Stimulated activated CD4-positive, alpha-beta T cell treated with anti-CD3 and anti-CD28 coated beads, TNF-alpha, amount 100 ng/mL, for 4 hours (primary cell): Measurements from ENCODE around the gene COA7.
"Not testable (repeated sequence)": the region's sequence is repeated elsewhere in the genome, so short reads cannot be mapped to it uniquely, and the experiment has no call there.

Experiments
- DNase-seq, 3 experiments: peaks; one replicate each; pipeline ENCODE4 v3.0.0-alpha.2; 2020; ENCODE audit warnings: low read depth in 3 of 3

Gene COA7

DNA sequence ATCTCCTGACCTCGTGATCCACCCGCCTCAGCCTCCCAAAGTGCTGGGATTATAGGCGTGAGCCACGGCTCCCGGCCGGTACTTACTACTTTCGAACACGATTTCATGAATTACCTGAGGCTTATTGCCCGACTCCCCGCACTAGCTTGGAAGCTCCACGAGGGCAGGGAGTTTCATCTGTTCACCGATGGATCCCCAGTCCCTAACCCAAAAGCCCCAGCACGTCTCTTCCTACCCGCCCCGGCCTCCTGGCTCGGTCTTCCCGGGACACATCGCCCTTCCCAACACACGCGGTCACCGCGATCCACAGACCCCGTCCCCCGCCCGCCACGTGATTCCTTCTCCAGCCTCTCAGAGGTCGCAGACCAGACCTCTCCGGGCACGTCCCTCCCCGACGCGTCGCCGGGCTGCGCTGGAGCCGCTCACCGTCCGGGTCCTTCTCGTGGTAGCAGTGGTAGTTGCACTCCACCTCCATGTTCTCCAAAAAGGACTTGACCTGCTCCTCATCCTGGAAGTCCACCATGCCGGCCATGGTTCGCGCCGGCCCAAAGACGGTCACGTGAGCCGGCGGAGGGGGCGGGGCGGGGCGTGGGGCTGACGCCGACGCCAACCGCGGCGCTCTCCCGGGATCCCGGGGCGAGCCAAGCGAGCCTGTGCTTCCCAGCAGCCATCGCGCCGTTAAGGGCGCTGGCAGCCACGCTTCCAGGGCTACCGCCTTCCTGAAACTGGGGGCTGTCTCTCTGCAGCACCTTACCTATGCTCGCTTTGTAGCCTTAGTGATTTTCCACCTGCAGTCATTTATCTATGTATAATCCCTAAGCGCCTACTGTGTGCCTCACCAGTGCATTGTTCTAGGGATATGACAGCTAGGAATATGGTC is at the start of gene COA7:
Gene COA7, minus strand, starts transcription at position 553 of the 880 bp plus-strand sequence. Its CDS starts 21 bp downstream, at position 532.
- peak; percentile 24 to 62 (median 24) for DNase-seq

DNA sequence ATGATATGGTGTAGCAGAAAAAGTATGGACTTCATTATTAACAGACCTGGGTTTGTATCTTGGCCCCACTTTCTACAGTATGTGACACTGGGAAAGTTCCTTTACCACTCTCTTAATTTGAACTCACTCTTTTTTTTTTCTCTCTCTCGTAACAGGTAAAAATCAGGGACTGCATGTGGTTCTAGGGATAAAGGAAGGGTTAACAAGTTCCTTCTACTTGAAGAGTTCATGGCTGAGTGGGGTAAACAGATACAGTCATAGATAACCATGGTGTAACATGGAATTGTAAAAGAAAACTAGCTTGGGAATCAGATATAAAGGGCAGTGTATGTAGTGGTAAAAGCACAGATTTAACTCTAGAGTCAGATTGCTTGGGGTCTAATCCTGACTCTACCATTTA is 49.3 kb upstream of the COA7 start:
- DNase-seq: no peak

DNA sequence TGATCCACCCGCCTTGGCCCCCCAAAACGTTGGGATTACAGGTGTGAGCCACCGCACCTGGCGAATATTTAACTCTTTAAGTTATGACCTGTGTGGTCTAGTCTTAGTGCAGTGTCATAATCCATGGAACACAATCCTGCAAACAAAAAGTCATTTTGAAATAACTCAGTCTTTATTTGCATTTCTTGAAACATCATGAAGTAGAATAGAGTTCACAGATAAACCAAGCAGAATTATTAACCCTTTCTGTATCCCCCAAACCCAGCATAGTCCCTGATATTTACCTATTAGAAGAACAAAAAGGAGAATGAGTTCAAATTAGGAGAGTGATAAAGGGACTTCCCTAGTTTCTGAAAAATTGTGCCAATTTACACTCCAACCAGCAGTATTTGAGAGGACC is 48.0 kb upstream of the COA7 start:
- no peak for DNase-seq

DNA sequence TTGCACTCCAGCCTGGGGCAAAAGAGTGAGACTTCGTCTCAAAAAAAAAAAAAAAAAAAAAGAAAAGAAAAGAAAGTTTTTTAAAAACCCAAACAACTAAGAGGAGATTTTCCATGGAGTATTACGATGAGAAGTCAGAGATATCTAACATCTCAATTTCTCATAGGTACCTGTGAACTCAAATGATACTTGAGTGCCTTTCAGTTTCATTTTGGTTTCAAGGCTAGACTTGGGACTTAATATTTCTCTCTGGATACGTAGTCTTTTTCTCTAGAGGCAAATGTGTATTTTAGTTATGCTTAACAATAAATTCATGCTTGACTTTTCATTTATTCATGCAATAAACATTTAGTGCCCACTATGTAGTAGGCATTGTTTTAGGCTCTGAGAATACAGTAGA is 43.1 kb upstream of the COA7 start:
- no peak for DNase-seq

DNA sequence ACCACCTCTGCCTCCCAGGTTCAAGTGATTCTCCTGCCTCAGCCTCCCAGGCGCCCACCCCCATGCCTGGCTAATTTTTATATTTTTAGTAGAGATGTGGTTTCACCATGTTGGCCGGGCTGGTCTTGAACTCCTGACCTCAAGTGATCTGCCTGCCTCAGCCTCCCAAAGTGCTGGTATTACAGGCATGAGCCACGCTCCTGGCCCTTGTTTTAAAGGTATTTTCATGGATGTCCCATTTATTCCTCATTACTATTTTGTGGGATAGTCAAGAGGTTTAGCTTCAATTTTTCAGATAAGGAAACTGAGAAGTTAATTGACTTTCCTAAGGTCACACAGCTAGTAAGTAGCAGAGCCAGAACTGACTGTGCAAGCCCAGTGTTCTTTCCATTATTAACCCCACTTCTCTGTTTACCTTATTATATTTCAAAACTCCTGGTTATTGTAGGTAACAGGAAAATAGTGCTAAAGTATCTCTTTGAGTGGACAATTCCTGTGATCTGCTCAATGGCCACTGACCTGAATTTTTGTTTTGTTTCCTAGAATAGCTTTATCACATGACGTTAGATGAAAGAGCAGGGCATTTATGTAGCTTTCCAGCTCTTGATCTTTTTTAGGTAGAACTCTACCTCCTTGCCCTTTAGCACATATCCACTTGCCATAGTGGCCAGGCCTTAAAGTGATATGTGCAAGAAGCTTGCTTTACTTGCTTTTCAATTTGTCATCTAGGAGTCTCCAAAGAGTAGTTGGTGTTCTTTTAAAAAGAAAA is 41.7 kb upstream of the COA7 start:
- DNase-seq: no peak

- DNase-seq: no peak
Observed at GRCh38 chr1:52738893-52739292, 40.7 kb upstream of the COA7 start.

GRCh38 chr1:52738148-52738547 is 40.0 kb upstream of the COA7 start:
- DNase-seq: no peak

- DNase-seq: not testable (repeated sequence)
Observed at GRCh38 chr1:52735371-52735770, 37.2 kb upstream of the COA7 start.

GRCh38 chr1:52733368-52733767 is 35.2 kb upstream of the COA7 start:
- DNase-seq: no peak

DNA sequence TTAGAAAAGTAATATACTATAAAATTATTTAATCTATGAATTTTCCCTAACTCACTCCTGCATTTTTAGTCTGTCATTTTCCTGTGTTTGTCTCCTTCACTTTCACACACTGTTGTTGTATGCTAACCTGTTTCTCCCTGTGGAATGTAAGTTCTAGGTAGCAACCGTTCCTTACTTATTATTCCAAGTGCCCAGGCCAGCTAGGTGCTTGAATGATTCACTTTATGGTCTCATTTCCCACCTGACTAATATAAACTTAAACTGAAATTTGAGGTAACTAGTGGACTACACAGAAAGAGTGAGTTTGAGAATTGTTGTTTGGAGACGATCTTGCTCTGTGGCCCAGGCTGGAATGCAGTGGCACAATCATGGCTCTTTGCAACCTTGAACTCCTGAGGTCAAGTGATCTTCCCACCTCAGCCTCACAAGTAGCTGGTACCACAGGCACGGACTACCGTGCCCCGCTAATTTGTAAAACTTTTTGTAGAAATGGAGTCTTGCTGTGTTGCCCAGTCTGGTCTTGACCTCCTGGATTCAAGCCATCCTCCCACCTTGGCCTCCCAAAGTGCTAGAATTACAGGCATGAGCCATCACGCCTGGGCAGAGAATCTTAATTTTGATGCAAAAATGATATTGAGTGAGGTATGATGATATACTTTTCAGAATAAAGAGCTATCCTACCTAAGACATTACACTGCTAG is 30.0 kb upstream of the COA7 start:
- no peak for DNase-seq

- no peak for DNase-seq
Observed at GRCh38 chr1:52727114-52727586, 29.0 kb upstream of the COA7 start.

- peak; percentile 78 to 86 (median 79) for DNase-seq
Observed at GRCh38 chr1:52726265-52727113, 28.3 kb upstream of the COA7 start, which contains the start of gene ZYG11B. ZYG11B (plus strand) TSS chr1:52726453; CDS start chr1:52726654, 201 bp downstream.

GRCh38 chr1:52725903-52726264 is 27.7 kb upstream of the COA7 start:
- DNase-seq: no peak

GRCh38 chr1:52723260-52723659 is 25.1 kb upstream of the COA7 start:
- no peak for DNase-seq

GRCh38 chr1:52715296-52715695 is 17.1 kb upstream of the COA7 start:
- not testable (repeated sequence) for DNase-seq

- DNase-seq: no peak
Observed at GRCh38 chr1:52713590-52713989, 15.4 kb upstream of the COA7 start.

- no peak for DNase-seq
Observed at GRCh38 chr1:52709016-52709415, 10.9 kb upstream of the COA7 start.

DNA sequence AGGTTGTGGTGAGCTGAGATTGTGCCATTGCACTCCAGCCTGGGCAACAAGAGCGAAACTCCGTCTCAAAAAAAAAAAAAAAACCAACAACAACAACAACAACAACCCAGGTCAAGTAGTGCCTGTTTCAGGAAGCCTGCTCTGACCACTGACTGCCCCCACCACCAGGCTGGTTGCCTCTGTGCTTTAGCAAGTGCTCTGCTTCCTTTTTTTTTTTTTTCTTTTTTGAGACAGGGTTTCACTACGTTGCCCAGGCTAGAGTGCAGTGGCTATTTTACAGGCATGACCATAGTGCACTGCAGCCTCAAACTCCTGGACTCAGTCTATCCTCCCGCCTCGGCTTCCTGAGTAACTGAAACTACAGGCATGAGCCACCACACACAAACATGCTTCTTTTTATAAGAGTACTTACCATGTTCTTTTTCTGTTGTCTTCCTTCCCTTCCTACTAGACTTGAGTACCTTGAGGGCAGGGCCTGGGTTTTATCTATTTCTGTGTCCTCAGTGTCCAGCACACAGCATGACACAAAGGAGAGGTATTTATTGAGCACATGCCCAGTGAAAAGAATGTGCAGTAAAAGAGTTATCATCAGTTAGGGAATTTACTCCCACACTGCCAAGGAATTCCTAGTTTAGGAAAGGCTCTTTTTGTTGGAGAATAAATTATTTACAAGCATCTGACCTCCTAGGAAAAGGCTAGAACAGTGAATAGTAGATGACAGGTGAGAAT is 9.9 kb upstream of the COA7 start:
- DNase-seq: no peak

DNA sequence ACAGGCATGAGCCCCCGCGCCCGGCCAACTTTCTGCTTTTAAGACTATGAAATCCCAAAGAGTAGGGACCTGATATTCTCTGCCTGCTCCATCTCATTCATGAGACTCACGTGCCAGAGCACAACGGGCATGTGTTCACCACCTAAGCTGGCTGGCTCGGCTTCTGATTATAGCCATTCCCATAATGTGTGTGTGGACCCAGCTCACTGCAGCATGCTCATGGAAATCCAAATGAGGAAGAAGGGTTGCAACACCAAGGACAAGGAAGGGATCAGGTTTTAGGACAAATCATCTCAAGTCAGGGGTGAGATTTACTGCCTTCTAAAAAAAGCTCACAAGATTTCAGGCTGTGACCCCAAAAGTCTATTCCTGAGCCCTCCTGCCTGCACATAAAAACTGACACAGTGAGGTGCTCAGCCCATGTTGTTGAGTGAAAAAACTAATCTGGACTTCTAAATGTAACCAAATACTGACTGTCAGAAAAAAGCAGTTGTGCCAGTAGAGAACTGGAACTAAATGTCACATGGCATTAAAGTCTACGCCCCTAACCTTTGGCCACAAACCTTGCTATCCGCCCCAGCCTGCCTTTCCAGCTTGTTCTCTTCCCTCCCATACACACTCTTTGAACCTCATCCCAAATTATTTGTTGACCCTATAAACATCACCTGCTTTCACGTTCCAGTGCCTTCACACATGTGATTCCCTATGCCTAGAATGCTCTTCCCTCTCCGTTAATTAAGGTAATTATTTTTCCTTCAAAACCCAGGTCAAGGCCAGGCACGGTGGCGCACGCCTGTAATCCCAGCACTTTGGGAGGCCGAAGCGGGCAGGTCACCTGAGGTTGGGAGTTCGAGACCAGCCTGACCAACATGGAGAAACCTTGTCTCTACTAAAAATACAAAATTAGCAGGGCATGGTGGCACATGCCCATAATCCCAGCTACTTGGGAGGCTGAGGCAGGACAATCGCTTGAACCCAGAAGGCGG is 9.1 kb upstream of the COA7 start:
- DNase-seq: no peak
